Esophagus squamous epithelium (tissue), 4 donors: ENCODE measurements around the gene TUBA4B.

ENCODE experiments used
- POLR2A ChIP-seq, 4 donors: fragments of 450-650 bp; IDR thresholded peaks; one replicate each; pipeline ENCODE4 v1.6.1; 2017; ENCODE audit warnings: antibody characterized with exemption in 4 of 4, mild to moderate bottlenecking in 4 of 4, moderate library complexity in 3 of 4
- TF ChIP-seq, protein P1 (sequence below), 6 experiments: fragments of 450-650 bp in 4 of 6; fragments of 200-600 bp in 2 of 6; sonication (generic) in 2 of 6; IDR thresholded peaks; one replicate each; pipeline ENCODE4 v1.5.1; 2016 to 2019; ENCODE audit warnings: antibody characterized with exemption in 6 of 6, mild to moderate bottlenecking in 4 of 6, moderate library complexity in 4 of 6

DNA sequence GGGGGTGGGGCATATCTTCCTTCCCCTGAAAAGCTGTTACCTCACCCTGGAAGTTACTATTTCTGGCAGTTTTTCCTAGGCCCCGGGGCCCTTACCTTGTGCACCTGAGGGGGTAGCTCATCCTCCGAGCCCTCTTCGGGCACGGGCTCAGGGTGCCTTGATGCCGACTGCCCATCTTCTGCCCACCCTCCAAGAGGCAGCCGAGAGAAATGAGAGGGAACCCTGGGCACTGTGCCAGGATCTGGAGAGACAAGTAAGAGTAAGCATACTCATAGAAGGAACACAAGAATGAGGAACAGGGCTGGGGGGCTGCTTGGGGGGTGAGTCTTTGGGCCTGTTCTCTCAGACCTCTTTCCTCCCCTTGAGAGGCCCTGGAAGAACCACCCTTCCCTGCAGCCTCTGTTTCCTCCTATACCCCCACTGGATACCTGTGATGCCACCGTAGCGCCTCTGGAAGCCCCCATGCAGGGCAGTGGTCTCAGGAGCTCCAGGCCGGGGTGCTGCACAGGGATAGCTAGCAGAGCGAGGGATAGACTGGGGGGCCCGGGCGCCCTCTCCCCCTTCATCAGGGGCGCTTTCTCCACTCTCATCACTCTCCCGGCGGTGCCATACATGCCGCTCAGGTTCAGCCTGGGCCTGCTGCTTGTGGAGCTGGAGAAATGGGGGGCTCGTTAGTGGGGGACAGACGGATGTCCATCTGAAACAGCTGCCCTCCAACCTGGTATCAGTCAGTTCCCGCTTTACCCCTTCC, 32.2 kb upstream of the TUBA4B start:
- TF ChIP-seq, protein P1, sequence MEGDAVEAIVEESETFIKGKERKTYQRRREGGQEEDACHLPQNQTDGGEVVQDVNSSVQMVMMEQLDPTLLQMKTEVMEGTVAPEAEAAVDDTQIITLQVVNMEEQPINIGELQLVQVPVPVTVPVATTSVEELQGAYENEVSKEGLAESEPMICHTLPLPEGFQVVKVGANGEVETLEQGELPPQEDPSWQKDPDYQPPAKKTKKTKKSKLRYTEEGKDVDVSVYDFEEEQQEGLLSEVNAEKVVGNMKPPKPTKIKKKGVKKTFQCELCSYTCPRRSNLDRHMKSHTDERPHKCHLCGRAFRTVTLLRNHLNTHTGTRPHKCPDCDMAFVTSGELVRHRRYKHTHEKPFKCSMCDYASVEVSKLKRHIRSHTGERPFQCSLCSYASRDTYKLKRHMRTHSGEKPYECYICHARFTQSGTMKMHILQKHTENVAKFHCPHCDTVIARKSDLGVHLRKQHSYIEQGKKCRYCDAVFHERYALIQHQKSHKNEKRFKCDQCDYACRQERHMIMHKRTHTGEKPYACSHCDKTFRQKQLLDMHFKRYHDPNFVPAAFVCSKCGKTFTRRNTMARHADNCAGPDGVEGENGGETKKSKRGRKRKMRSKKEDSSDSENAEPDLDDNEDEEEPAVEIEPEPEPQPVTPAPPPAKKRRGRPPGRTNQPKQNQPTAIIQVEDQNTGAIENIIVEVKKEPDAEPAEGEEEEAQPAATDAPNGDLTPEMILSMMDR (IDR thresholded peaks at IDR 0.05): no peak
- no peak for TF ChIP-seq POLR2A (IDR thresholded peaks at IDR 0.05)
